ENCODE measurements around the gene CPSF3. TPM values are rescaled to one million over a fixed set of nuclear protein-coding genes. Genes with fewer than 3 reads are reported as not detected.
A peak's percentile ranks its signal among the peaks of the same experiment; 100 is the strongest.

Gene CPSF3
- total RNA-seq (2021) (86.8 and 87.2 TPM in 2 replicates), Bru-seq, nascent RNA (percentile 75 among the genes with signal in this experiment), BruChase-seq, experiment 1, labeled RNA remaining after a 2-hour chase (percentile 67 among the genes with signal in this experiment), BruChase-seq, experiment 2, labeled RNA remaining after a 6-hour chase (percentile 78 among the genes with signal in this experiment)
- long read RNA-seq, transcript CPSF3-201 (18 exons, 2,345 nt): major isoform, 359 of 379 reads
- long read RNA-seq, partial matches to known transcripts: 7 of 379 reads
- long read RNA-seq, other reads (novel, unspliced or antisense): 13 of 379 reads

GRCh38 chr2:9423100-9423921 lies at the start of gene CPSF3, which contains the start of gene ITGB1BP1:
Gene CPSF3, plus strand, starts transcription at chr2:9423654. Its CDS starts 120 bp downstream, at chr2:9423774.
Gene ITGB1BP1, minus strand, starts transcription at chr2:9423528. Its CDS starts 4,831 bp downstream, at chr2:9418697.
- intact Hi-C loops (cut with micrococcal nuclease; ENCODE audit: unreplicated experiment): loop anchor here (5.0 kb wide), 1 partner anchor 281 kb away; no protein-coding TSS in a partner anchor
- Histone ChIP-seq H3K36me3 (ENCODE audit: insufficient read depth, low read length, poor library complexity, severe bottlenecking) (no peaks in the 10 kb centered on the region), H3K27me3 (replicated peaks; ENCODE audit: insufficient read depth, low read depth, low read length, poor library complexity) (no peaks in the 10 kb centered on the region), H3K27ac (ENCODE audit: low read depth, low read length, poor library complexity, severe bottlenecking) (peak within 1 kb of the TSS; percentile 83), H3K4me1 (ENCODE audit: insufficient read depth, low read length, poor library complexity, severe bottlenecking) (peaks cover 15% of the 10 kb centered on the region), H3K4me3 (ENCODE audit: low read depth, low read length, poor library complexity, severe bottlenecking) (peak within 1 kb of the TSS; percentile 79), H3K9me3 (ENCODE audit: low read depth, low read length, poor library complexity, severe bottlenecking) (no peaks in the 10 kb centered on the region)
- TF ChIP-seq, protein P1, sequence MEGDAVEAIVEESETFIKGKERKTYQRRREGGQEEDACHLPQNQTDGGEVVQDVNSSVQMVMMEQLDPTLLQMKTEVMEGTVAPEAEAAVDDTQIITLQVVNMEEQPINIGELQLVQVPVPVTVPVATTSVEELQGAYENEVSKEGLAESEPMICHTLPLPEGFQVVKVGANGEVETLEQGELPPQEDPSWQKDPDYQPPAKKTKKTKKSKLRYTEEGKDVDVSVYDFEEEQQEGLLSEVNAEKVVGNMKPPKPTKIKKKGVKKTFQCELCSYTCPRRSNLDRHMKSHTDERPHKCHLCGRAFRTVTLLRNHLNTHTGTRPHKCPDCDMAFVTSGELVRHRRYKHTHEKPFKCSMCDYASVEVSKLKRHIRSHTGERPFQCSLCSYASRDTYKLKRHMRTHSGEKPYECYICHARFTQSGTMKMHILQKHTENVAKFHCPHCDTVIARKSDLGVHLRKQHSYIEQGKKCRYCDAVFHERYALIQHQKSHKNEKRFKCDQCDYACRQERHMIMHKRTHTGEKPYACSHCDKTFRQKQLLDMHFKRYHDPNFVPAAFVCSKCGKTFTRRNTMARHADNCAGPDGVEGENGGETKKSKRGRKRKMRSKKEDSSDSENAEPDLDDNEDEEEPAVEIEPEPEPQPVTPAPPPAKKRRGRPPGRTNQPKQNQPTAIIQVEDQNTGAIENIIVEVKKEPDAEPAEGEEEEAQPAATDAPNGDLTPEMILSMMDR (conservative IDR thresholded peaks at IDR 0.05; ENCODE audit: low read depth, low read length): no peak
- no peak for TF ChIP-seq EZH2 (IDR thresholded peaks at IDR 0.05; ENCODE audit: borderline replicate concordance, low read depth, low read length, poor library complexity, severe bottlenecking)
- BruUV-seq (replicated peaks): no TSS peak
- ChIA-PET CTCF (no interaction called here), POLR2A (ENCODE audit: low non-redundant PET) (interaction anchor here (0.5 kb wide), 1 partner anchor 272 kb away, joined by 3 read pairs; no protein-coding TSS in a partner anchor)
- peak; percentile 99 for DNase-seq (ENCODE audit: low spot score)

- no TSS peak for BruUV-seq (replicated peaks)
- POLR2A ChIA-PET (ENCODE audit: low non-redundant PET): no interaction called here
- intact Hi-C loops (cut with micrococcal nuclease; ENCODE audit: unreplicated experiment): no loop called here
Observed at GRCh38 chr2:9374071-9374730, 49.3 kb upstream of the CPSF3 start.

More at GRCh38 chr2:9374071-9374730, 49.3 kb upstream of the CPSF3 start:
- H3K4me1 ChIP-seq (ENCODE audit: insufficient read depth, low read length, poor library complexity, severe bottlenecking): peaks cover 22% of the 10 kb centered on the region
- H3K9me3 ChIP-seq (ENCODE audit: low read depth, low read length, poor library complexity, severe bottlenecking): no peaks in the 10 kb centered on the region
- peaks cover 11% of the 10 kb centered on the region for H3K36me3 ChIP-seq (ENCODE audit: insufficient read depth, low read length, poor library complexity, severe bottlenecking)
- CTCF ChIA-PET: no interaction called here
- DNase-seq (ENCODE audit: low spot score): no peak
- H3K27ac ChIP-seq (ENCODE audit: low read depth, low read length, poor library complexity, severe bottlenecking): no peak overlapping the region
- no peak overlapping the region for H3K4me3 ChIP-seq (ENCODE audit: low read depth, low read length, poor library complexity, severe bottlenecking)
- H3K27me3 ChIP-seq (replicated peaks; ENCODE audit: insufficient read depth, low read depth, low read length, poor library complexity): no peaks in the 10 kb centered on the region
- no peak for TF ChIP-seq EZH2 (IDR thresholded peaks at IDR 0.05; ENCODE audit: borderline replicate concordance, low read depth, low read length, poor library complexity, severe bottlenecking)
- TF ChIP-seq, protein P1 (conservative IDR thresholded peaks at IDR 0.05; ENCODE audit: low read depth, low read length): no peak
